Tibial nerve (tissue), 4 donors: Measurements from ENCODE around the gene ZEB1. TPM values are rescaled to one million over a fixed set of nuclear protein-coding genes. Genes with fewer than 3 reads are reported as not detected.

ENCODE experiments used
- DNase-seq, 2 donors: peaks; one replicate each; pipeline ENCODE4 v3.0.0-alpha.2; 2019; ENCODE audit warnings: low spot score in 2 of 2
- H3K27ac ChIP-seq, 4 donors: fragments of 200-600 bp; sonication (generic) in 3 of 4; one replicate each; pipeline ENCODE4 v1.5.1; 2017 to 2019; ENCODE audit warnings: mild to moderate bottlenecking in 1 of 4
- H3K27me3 ChIP-seq, 2 donors: fragments of 200-600 bp; sonication (generic) in 1 of 2; one replicate each; pipeline versions ENCODE4 v1.5.1 to v1.6.0; 2017 to 2019
- H3K36me3 ChIP-seq, 3 donors: fragments of 200-600 bp; sonication (generic); one replicate each; pipeline ENCODE4 v1.5.1; 2018 to 2019
- H3K4me1 ChIP-seq, 4 donors: fragments of 200-600 bp; sonication (generic) in 3 of 4; one replicate each; pipeline ENCODE4 v1.5.1; 2017 to 2019
- H3K4me3 ChIP-seq, 4 donors: fragments of 200-600 bp; sonication (generic) in 3 of 4; one replicate each; pipeline ENCODE4 v1.5.1; 2017 to 2019; ENCODE audit warnings: mild to moderate bottlenecking in 1 of 4, moderate library complexity in 1 of 4
- H3K9me3 ChIP-seq, 4 donors: fragments of 200-600 bp; sonication (generic) in 3 of 4; one replicate each; pipeline ENCODE4 v1.5.1; 2017 to 2019
- CTCF ChIP-seq, 5 experiments: fragments of 200-600 bp in 3 of 5; fragments of 450-650 bp in 2 of 5; sonication (generic) in 3 of 5; IDR thresholded peaks; one replicate each; pipeline ENCODE4 v1.5.1; 2016 to 2019; ENCODE audit warnings: antibody characterized with exemption in 5 of 5, mild to moderate bottlenecking in 3 of 5, moderate library complexity in 2 of 5
- EP300 ChIP-seq, 2 donors: sonication (generic); formaldehyde crosslinking; IDR thresholded peaks; one replicate each; pipeline ENCODE4 v1.6.1; 2017; ENCODE audit warnings: antibody characterized with exemption in 2 of 2, mild to moderate bottlenecking in 1 of 2
- POLR2A ChIP-seq, 2 donors: fragments of 450-650 bp; IDR thresholded peaks; one replicate each; pipeline ENCODE4 v1.6.1; 2017; ENCODE audit warnings: antibody characterized with exemption in 2 of 2, mild to moderate bottlenecking in 2 of 2, moderate library complexity in 2 of 2
- WGBS, 2 donors: methylation state at CpG; one replicate each; pipeline ENCODE4 v1.1.5; 2018; 5-methylcytosine and 5-hydroxymethylcytosine counted together
- total RNA-seq, 4 donors: library from RNA; depleted of rRNA; stranded (reverse); fragments of >200 nt; gene quantifications; one replicate each; pipeline ENCODE4 v1.1.0, GENCODE V29; 2016

Gene ZEB1
- total RNA-seq, 4 donors from 2014 or later: 84.6 to 128 (median 95.7) TPM

GRCh38 chr10:31321396-31321941, 2.5 kb downstream of the ZEB1 start:
- H3K27me3 ChIP-seq: no peaks in the 10 kb centered on the region
- H3K36me3 ChIP-seq: no peaks in the 10 kb centered on the region
- H3K4me3 ChIP-seq: peak overlapping the region; percentile 91 to 95 (median 92)
- H3K4me1 ChIP-seq: peaks cover 0 to 44% (median 6%) of the 10 kb centered on the region in 4 donors
- peak overlapping the region; percentile 84 to 98 (median 94) for H3K27ac ChIP-seq
- H3K9me3 ChIP-seq: no peaks in the 10 kb centered on the region
- no peak for TF ChIP-seq CTCF (IDR thresholded peaks at IDR 0.05)
- peak in 1 of 2 donors; percentile 7 for TF ChIP-seq EP300 (IDR thresholded peaks at IDR 0.05)
- DNase-seq: no peak
- WGBS, 2 donors: 13 to 15% methylated on average over 10 of the region's 10 CpGs

DNA sequence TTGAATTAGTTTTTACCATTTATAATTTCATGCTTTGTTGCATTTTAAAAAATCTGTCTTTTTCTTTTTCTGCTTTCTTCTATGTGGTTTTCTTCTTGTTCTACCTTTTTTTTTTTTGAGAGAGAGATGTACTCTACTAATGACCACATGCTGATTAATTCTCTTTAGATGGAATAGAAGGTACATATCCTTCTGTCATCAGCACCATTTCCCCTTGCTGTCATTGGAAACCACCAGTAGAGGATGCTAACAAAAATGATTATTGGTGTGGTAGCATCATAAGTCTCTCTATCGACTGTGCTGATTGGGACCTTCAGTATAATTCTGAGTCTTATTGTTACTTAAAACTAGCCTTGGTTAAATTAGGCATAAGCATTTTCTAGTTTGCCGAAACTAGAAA, 3.6 kb downstream of the ZEB1 start:
- H3K36me3 ChIP-seq: no peaks in the 10 kb centered on the region
- peak overlapping the region in 1 of 4 donors; percentile 98 for H3K27ac ChIP-seq
- H3K4me3 ChIP-seq: peak overlapping the region in 1 of 4 donors; percentile 91
- TF ChIP-seq EP300 (IDR thresholded peaks at IDR 0.05) (no peak), CTCF (IDR thresholded peaks at IDR 0.05) (peak in 2 of 5 experiments; percentile 22 to 43)
- H3K9me3 ChIP-seq: no peaks in the 10 kb centered on the region
- peaks cover 0 to 38% (median 5%) of the 10 kb centered on the region in 4 donors for H3K4me1 ChIP-seq
- no peak for DNase-seq
- H3K27me3 ChIP-seq: no peaks in the 10 kb centered on the region
- 52 to 70% methylated on average over 2 of the region's 2 CpGs for WGBS, 2 donors

GRCh38 chr10:31340343-31340742, 21.3 kb downstream of the ZEB1 start:
- no peak for DNase-seq
- H3K9me3 ChIP-seq: no peaks in the 10 kb centered on the region
- H3K4me1 ChIP-seq: peaks cover 0 to 32% (median 2%) of the 10 kb centered on the region in 4 donors
- TF ChIP-seq EP300 (IDR thresholded peaks at IDR 0.05) (no peak), POLR2A (IDR thresholded peaks at IDR 0.05) (no peak), CTCF (IDR thresholded peaks at IDR 0.05) (no peak)
- no peak overlapping the region for H3K4me3 ChIP-seq
- no peak overlapping the region for H3K27ac ChIP-seq
- H3K27me3 ChIP-seq: no peaks in the 10 kb centered on the region
- no peaks in the 10 kb centered on the region for H3K36me3 ChIP-seq

DNA sequence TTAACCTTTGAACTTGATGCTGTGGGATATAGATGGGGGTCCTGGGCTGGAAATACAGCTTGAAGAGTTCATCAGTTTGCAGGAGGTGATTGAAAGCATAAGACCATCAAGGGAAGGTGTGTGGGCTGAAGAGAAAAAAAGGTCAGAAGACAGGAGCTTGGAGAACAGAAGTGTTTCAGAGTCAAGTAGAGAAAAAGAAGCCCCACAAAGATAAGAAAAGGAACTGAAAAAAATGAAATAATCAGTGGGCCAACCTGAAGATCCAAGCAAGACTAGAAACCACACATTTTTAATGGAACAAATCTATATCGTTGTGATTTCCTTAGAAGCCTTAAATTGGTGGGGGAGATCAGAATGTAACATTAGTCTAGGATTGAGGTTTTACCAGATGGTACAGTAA, 22.5 kb downstream of the ZEB1 start:
- no peaks in the 10 kb centered on the region for H3K36me3 ChIP-seq
- WGBS, 2 donors: 84 to 89% methylated on average over 1 of the region's 1 CpG
- no peak for TF ChIP-seq EP300 (IDR thresholded peaks at IDR 0.05)
- no peak for TF ChIP-seq CTCF (IDR thresholded peaks at IDR 0.05)
- TF ChIP-seq POLR2A (IDR thresholded peaks at IDR 0.05): no peak
- no peaks in the 10 kb centered on the region for H3K27me3 ChIP-seq
- peaks cover 0 to 43% (median 2%) of the 10 kb centered on the region in 4 donors for H3K4me1 ChIP-seq
- no peaks in the 10 kb centered on the region for H3K9me3 ChIP-seq
- DNase-seq: no peak
- no peak overlapping the region for H3K27ac ChIP-seq
- H3K4me3 ChIP-seq: no peak overlapping the region

DNA sequence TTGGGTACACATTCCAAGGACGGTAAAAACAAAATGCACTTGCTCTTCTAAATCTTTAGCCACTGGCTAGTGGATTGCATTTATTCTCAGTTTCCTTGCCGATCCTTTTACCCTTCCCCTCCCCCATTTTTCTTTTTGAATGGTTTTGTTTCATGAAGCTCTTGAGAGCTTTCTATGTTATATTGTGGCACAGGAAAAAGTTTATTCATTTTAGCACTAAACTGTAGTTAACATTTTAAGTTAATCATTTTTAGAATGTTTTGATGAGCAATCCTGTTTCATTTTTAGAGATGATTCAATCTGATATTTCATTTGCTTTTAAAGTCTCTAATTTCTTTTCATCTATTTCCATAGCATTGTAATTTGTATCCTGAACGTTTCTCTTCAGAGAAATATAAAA, 24.0 kb downstream of the ZEB1 start:
- H3K27ac ChIP-seq: no peak overlapping the region
- TF ChIP-seq EP300 (IDR thresholded peaks at IDR 0.05) (no peak), CTCF (IDR thresholded peaks at IDR 0.05) (no peak), POLR2A (IDR thresholded peaks at IDR 0.05) (no peak)
- 29 to 40% methylated on average over 3 of the region's 3 CpGs for WGBS, 2 donors
- DNase-seq: no peak
- H3K36me3 ChIP-seq: no peaks in the 10 kb centered on the region
- no peaks in the 10 kb centered on the region for H3K9me3 ChIP-seq
- H3K27me3 ChIP-seq: no peaks in the 10 kb centered on the region
- H3K4me1 ChIP-seq: peaks cover 0 to 57% (median 5%) of the 10 kb centered on the region in 4 donors
- H3K4me3 ChIP-seq: no peak overlapping the region
